Measurements from ENCODE around the gene ZBTB7C. TPM values are rescaled to one million over a fixed set of nuclear protein-coding genes. Genes with fewer than 3 reads are reported as not detected.
A peak's percentile ranks its signal among the peaks of the same experiment; 100 is the strongest.

ZBTB7C gene
- total and polyA plus RNA-seq, 8 donors, result 1.7 to 8.7 (median 2.7) TPM

DNA sequence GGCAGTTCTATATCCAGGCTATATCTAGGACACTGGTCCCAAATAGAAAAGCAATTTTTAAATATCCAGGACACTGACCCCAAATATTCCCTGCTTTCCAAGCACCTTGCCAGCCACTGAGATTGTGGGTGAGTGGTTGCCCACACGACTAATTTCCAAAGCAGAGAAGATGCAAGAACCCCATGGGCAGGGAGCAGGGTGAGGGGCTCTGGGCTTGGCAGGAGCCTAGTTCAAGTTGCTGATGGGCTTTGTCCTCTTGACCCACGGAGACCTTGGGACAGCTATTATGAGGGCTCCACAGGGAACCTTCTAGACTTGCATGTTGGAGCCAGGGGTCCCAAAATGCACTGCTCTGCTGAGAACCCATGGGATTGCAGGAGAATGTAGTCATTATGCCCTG, 332.7 kb downstream of the ZBTB7C start:
- TF ChIP-seq, protein P1, sequence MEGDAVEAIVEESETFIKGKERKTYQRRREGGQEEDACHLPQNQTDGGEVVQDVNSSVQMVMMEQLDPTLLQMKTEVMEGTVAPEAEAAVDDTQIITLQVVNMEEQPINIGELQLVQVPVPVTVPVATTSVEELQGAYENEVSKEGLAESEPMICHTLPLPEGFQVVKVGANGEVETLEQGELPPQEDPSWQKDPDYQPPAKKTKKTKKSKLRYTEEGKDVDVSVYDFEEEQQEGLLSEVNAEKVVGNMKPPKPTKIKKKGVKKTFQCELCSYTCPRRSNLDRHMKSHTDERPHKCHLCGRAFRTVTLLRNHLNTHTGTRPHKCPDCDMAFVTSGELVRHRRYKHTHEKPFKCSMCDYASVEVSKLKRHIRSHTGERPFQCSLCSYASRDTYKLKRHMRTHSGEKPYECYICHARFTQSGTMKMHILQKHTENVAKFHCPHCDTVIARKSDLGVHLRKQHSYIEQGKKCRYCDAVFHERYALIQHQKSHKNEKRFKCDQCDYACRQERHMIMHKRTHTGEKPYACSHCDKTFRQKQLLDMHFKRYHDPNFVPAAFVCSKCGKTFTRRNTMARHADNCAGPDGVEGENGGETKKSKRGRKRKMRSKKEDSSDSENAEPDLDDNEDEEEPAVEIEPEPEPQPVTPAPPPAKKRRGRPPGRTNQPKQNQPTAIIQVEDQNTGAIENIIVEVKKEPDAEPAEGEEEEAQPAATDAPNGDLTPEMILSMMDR (IDR thresholded peaks at IDR 0.05), result no peak
- no peak overlapping the region for H3K27ac ChIP-seq
- H3K9me3 ChIP-seq, result no peaks in the 10 kb centered on the region
- intact Hi-C loops (cut with DNase I), result no loop called here
- H3K4me3 ChIP-seq, result no peak overlapping the region
- DNase-seq (no peak), ATAC-seq (no peak)
- no peaks in the 10 kb centered on the region for H3K27me3 ChIP-seq
- H3K4me1 ChIP-seq, result no peaks in the 10 kb centered on the region
- H3K36me3 ChIP-seq, result no peaks in the 10 kb centered on the region

DNA sequence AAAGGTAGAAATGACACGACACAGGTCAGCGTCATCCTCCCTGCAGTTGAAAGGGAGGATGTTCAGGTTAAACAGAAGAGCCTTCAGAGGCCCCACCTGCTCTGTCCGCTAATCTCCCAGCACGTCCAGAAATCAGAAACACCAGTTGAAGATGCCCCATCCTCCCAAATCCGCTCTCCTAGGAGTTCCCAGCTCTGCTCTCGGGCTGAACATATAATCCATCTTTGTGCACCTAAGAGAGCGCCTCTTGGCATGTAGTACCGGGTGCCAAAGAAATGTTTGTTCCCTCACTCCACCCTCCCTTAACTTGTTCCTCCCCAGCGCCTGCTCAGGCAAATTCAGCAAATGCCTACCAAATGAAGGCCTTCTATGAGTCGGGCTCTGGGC, 333.5 kb downstream of the ZBTB7C start:
- no peaks in the 10 kb centered on the region for H3K36me3 ChIP-seq
- H3K27ac ChIP-seq, result no peak overlapping the region
- H3K4me1 ChIP-seq, result no peaks in the 10 kb centered on the region
- H3K27me3 ChIP-seq, result no peaks in the 10 kb centered on the region
- intact Hi-C loops (cut with DNase I), result no loop called here
- H3K9me3 ChIP-seq, result no peaks in the 10 kb centered on the region
- TF ChIP-seq, protein P1 (IDR thresholded peaks at IDR 0.05), result no peak
- H3K4me3 ChIP-seq, result no peak overlapping the region
- ATAC-seq, result no peak
- no peak for DNase-seq

DNA sequence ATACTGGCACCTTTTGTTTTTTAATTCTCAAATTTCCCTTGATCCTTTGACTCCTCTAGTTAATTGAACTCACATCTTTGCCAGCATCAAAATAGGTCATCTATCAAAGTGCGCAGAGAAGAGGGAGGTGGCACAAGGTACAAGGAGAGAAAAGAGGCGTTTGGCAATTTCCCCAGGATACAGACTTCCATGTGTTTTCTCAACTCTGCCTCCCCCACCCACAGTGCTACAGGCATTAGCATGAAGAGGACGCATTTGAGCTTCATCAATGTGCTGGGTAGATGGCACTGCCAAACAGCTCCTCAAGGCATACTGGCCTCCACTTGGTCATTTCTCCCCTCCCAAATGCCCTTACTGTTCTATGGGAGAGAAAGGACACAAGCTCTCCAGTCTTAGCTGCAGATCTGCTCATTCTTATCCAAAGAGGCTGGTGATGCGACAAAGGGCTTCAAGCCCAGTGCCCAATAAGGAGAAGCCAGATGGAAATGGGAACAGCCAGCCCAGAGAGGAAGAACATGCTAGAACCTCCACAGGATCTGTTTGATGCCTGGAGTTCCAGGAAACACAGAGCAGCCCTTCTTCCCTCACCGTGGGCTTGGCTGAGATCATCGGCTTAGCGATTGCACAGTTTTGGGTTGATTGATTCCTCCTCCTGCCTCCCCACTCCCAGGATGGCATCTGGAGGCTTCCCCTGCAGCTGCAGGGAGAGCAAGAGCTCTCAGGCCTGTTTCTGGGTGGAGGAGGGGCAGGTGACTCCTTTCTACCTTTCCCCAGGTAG, 334.1 kb downstream of the ZBTB7C start:
- Histone ChIP-seq H3K4me3 (no peak overlapping the region), H3K36me3 (no peaks in the 10 kb centered on the region), H3K9me3 (no peaks in the 10 kb centered on the region), H3K27me3 (no peaks in the 10 kb centered on the region), H3K27ac (no peak overlapping the region), H3K4me1 (no peaks in the 10 kb centered on the region)
- DNase-seq, result no peak
- TF ChIP-seq, protein P1 (IDR thresholded peaks at IDR 0.05), result no peak
- no peak for ATAC-seq
- intact Hi-C loops (cut with DNase I), result no loop called here

DNA sequence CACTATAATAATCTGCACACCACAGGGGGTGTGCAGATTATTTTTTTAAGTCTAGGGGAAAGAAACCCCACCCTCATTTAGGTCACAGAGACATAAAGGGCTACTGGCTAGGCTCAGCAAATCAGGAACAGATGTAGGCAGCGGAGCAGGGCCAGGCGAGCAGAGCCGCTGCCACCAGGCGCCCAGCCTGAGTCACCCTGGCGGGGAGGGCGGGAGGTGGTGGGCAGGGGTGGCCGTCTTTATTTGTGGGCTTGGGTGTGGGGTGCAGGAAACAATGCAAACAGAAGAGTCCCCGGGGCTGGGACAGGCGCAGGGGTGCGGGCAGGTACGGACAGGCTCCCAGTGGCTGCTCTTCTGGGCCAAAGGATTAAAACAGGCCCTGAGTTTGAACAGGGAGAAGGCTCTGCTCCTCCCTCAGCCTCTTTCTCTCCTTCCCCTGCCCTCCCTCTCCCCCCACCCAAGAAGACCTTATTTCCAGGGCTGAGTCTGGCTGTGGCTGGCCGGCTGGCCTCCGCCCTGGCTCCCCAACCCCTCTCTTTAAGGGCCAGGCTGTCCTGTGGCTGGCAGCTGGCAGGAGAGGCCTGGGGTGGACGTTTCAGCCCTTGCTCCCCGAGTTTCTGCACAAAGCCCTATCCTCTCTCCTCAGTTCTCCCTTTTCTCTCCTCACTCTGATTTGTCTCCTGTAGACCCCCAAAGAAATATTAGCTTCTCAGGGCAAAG, 335.8 kb downstream of the ZBTB7C start:
- no peak overlapping the region for H3K4me3 ChIP-seq
- no peak for DNase-seq
- H3K4me1 ChIP-seq, result no peaks in the 10 kb centered on the region
- H3K27me3 ChIP-seq, result no peaks in the 10 kb centered on the region
- H3K27ac ChIP-seq, result peak overlapping the region; percentile 1 to 7
- intact Hi-C loops (cut with DNase I), result no loop called here
- no peaks in the 10 kb centered on the region for H3K36me3 ChIP-seq
- peak; percentile 25 for ATAC-seq
- TF ChIP-seq, protein P1 (IDR thresholded peaks at IDR 0.05), result no peak
- H3K9me3 ChIP-seq, result no peaks in the 10 kb centered on the region

DNA sequence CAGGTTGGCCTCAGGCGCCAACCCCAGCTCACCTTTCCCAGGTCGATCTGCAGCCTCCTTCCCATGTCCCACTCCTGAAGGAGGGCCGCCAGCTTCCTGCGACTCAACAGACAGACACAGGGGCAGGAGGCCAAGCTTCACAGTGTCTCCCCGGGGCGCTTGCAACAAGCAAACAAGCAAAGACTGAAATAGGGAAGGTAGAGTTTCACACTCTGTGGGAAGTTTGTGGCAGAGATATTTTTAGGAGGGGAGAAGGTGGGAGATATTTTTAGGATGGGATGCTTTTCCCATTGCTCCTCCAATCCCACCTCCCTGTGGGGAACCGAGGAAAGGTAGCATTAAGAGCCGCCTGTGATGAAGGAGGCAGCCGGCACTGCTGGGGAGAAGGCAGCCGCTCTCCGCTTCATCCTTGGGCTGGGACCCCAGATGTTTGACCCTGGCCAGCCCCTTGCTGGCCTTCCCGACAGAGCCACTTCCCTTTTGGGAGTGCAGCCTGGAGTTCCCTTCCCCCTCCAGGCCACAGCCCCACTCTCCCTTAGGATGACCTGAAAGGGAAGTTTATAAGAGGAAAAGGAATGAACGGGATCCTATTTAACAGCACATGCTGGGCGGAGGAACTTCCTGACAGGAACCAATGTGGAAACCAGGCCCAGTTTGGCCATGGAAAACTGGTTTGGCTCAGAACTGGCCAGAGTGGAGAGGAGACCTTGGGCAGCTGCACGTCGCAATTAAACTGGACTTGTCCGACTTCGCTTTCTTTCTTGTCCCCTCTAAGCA, 336.6 kb downstream of the ZBTB7C start:
- Histone ChIP-seq H3K27ac (peak overlapping the region; percentile 1 to 7), H3K27me3 (no peaks in the 10 kb centered on the region), H3K36me3 (no peaks in the 10 kb centered on the region), H3K4me1 (no peaks in the 10 kb centered on the region), H3K9me3 (no peaks in the 10 kb centered on the region), H3K4me3 (no peak overlapping the region)
- TF ChIP-seq, protein P1 (IDR thresholded peaks at IDR 0.05), result no peak
- intact Hi-C loops (cut with DNase I), result no loop called here
- ATAC-seq (peak; percentile 21), DNase-seq (no peak)

Data from left lung (tissue), 10 donors.